ENCODE data around the gene WDFY4. TPM values are rescaled to one million over a fixed set of nuclear protein-coding genes. Genes with fewer than 3 reads are reported as not detected.

The WDFY4 gene
- total RNA-seq, 1 donor from 2014 or later, result not detected

- H3K27me3 Mint-ChIP-seq (ENCODE audit: insufficient read depth, low read depth), result peaks cover 2% of the 10 kb centered on the region
- Histone ChIP-seq H3K4me1 (peaks cover 6% of the 10 kb centered on the region), H3K4me3 (no peak overlapping the region), H3K79me2 (ENCODE audit: low read depth) (no peaks in the 10 kb centered on the region), H3K27me3 (no peaks in the 10 kb centered on the region), H3F3A (ENCODE audit: low read depth) (no peaks in the 10 kb centered on the region), H3K36me3 (no peaks in the 10 kb centered on the region), H3K9ac (no peak overlapping the region), H2AFZ (replicated peaks) (no peak overlapping the region), H4K20me1 (ENCODE audit: low read depth) (no peaks in the 10 kb centered on the region), H3K9me3 (ENCODE audit: low read depth) (no peaks in the 10 kb centered on the region), H3K27ac (no peak overlapping the region), H3K4me2 (no peak overlapping the region)
- H3K9me3 Mint-ChIP-seq, result no peaks in the 10 kb centered on the region
- no peak overlapping the region for H3K27ac Mint-ChIP-seq
- TF ChIP-seq CTCF (IDR thresholded peaks at IDR 0.05) (no peak), EZH2 (IDR thresholded peaks at IDR 0.05) (no peak), EZH2phosphoT487 (IDR thresholded peaks at IDR 0.05) (no peak)
- no peak overlapping the region for H3K4me3 Mint-ChIP-seq
- H3K36me3 Mint-ChIP-seq, result peaks cover 2% of the 10 kb centered on the region
- peaks cover 27% of the 10 kb centered on the region for H3K4me1 Mint-ChIP-seq
- DNase-seq (ENCODE audit: low spot score), result no peak
These were observed 326.2 kb downstream of the WDFY4 start for GRCh38 chr10:49010865-49011264.

- H3F3A ChIP-seq (ENCODE audit: low read depth), result no peaks in the 10 kb centered on the region
- TF ChIP-seq CTCF (IDR thresholded peaks at IDR 0.05) (no peak), EZH2phosphoT487 (IDR thresholded peaks at IDR 0.05) (no peak), EZH2 (IDR thresholded peaks at IDR 0.05) (no peak)
- H3K27me3 ChIP-seq, result no peaks in the 10 kb centered on the region
- H3K4me1 ChIP-seq, result peaks cover 6% of the 10 kb centered on the region
- H3K4me3 ChIP-seq, result no peak overlapping the region
- H3K36me3 ChIP-seq, result no peaks in the 10 kb centered on the region
- no peaks in the 10 kb centered on the region for H4K20me1 ChIP-seq (ENCODE audit: low read depth)
- no peaks in the 10 kb centered on the region for H3K79me2 ChIP-seq (ENCODE audit: low read depth)
- no peak overlapping the region for H3K4me3 Mint-ChIP-seq
- no peak for DNase-seq (ENCODE audit: low spot score)
- H2AFZ ChIP-seq (replicated peaks), result no peak overlapping the region
- H3K27ac Mint-ChIP-seq, result no peak overlapping the region
- H3K36me3 Mint-ChIP-seq, result no peaks in the 10 kb centered on the region
- H3K4me1 Mint-ChIP-seq, result peaks cover 27% of the 10 kb centered on the region
- no peaks in the 10 kb centered on the region for H3K9me3 ChIP-seq (ENCODE audit: low read depth)
- H3K27me3 Mint-ChIP-seq (ENCODE audit: insufficient read depth, low read depth), result peaks cover 2% of the 10 kb centered on the region
- H3K9me3 Mint-ChIP-seq, result no peaks in the 10 kb centered on the region
- H3K9ac ChIP-seq, result no peak overlapping the region
- H3K27ac ChIP-seq, result no peak overlapping the region
- no peak overlapping the region for H3K4me2 ChIP-seq
These were observed 327.1 kb downstream of the WDFY4 start for GRCh38 chr10:49011756-49012155.

- Histone ChIP-seq H3K27me3 (no peaks in the 10 kb centered on the region), H3K36me3 (no peaks in the 10 kb centered on the region), H3K4me3 (no peak overlapping the region), H4K20me1 (ENCODE audit: low read depth) (no peaks in the 10 kb centered on the region), H3F3A (ENCODE audit: low read depth) (no peaks in the 10 kb centered on the region), H3K9me3 (ENCODE audit: low read depth) (no peaks in the 10 kb centered on the region), H3K9ac (no peak overlapping the region), H3K79me2 (ENCODE audit: low read depth) (no peaks in the 10 kb centered on the region), H3K4me1 (peaks cover 6% of the 10 kb centered on the region), H2AFZ (replicated peaks) (no peak overlapping the region), H3K27ac (no peak overlapping the region), H3K4me2 (no peak overlapping the region)
- Mint-ChIP-seq H3K36me3 (no peaks in the 10 kb centered on the region), H3K4me1 (peaks cover 23% of the 10 kb centered on the region), H3K27ac (no peak overlapping the region), H3K27me3 (ENCODE audit: insufficient read depth, low read depth) (peaks cover 3% of the 10 kb centered on the region), H3K9me3 (no peaks in the 10 kb centered on the region), H3K4me3 (no peak overlapping the region)
- TF ChIP-seq CTCF (IDR thresholded peaks at IDR 0.05), result no peak
- no peak for TF ChIP-seq EZH2phosphoT487 (IDR thresholded peaks at IDR 0.05)
- TF ChIP-seq EZH2 (IDR thresholded peaks at IDR 0.05), result no peak
- no peak for DNase-seq (ENCODE audit: low spot score)
These were observed 327.9 kb downstream of the WDFY4 start for GRCh38 chr10:49012603-49013002.
